Right hindlimb (tissue), 1 donor: ENCODE measurements around the gene CFAP65.

Experiments used
- DNase-seq: peaks from one replicate; pipeline ENCODE4 v3.0.0-alpha.2; 2018

The CFAP65 gene

GRCh38 chr2:219010162-219010756 is 31.1 kb downstream of the CFAP65 start:
- no peak for DNase-seq

GRCh38 chr2:219009294-219009693 is 32.0 kb downstream of the CFAP65 start:
- no peak for DNase-seq

GRCh38 chr2:219003979-219004378 is 37.3 kb downstream of the CFAP65 start:
- DNase-seq = no peak

GRCh38 chr2:219003267-219003634 is 38.1 kb downstream of the CFAP65 start:
- DNase-seq = no peak

GRCh38 chr2:219002395-219003266 is 38.7 kb downstream of the CFAP65 start:
- DNase-seq = no peak

- no peak for DNase-seq
These were observed 39.5 kb downstream of the CFAP65 start for GRCh38 chr2:219001577-219002394.

GRCh38 chr2:219001100-219001576 is 40.2 kb downstream of the CFAP65 start:
- DNase-seq = no peak

- no peak for DNase-seq
These were observed 40.8 kb downstream of the CFAP65 start for GRCh38 chr2:219000569-219000960.

GRCh38 chr2:218999881-219000568 is 41.3 kb downstream of the CFAP65 start:
- no peak for DNase-seq

- DNase-seq = no peak
These were observed 42.1 kb downstream of the CFAP65 start for GRCh38 chr2:218999021-218999880.

GRCh38 chr2:218998414-218999002 is 42.8 kb downstream of the CFAP65 start:
- no peak for DNase-seq

- DNase-seq = no peak
These were observed 43.6 kb downstream of the CFAP65 start for GRCh38 chr2:218997731-218998130.

- peak; percentile 50 for DNase-seq
These were observed 44.4 kb downstream of the CFAP65 start for GRCh38 chr2:218996937-218997336.

- DNase-seq = peak; percentile 85
These were observed 45.2 kb downstream of the CFAP65 start for GRCh38 chr2:218995972-218996711.

- no peak for DNase-seq
These were observed 45.8 kb downstream of the CFAP65 start for GRCh38 chr2:218995561-218995960.

GRCh38 chr2:218993345-218994315 is 47.7 kb downstream of the CFAP65 start, which contains the start of gene CRYBA2:
Gene CRYBA2, minus strand, starts transcription at chr2:218993422. Its CDS starts 246 bp downstream, at chr2:218993176.
- no peak for DNase-seq

GRCh38 chr2:218992703-218993344 is 48.5 kb downstream of the CFAP65 start:
- DNase-seq = no peak

GRCh38 chr2:218992196-218992595 is 49.1 kb downstream of the CFAP65 start:
- no peak for DNase-seq
